Sigmoid colon (tissue), 4 donors: ENCODE measurements around the gene ASB5.

Experiments
- EP300 ChIP-seq, 4 donors: sonication (generic); formaldehyde crosslinking; IDR thresholded peaks; one replicate each; pipeline ENCODE4 v1.6.1; 2017; ENCODE audit warnings: antibody characterized with exemption in 4 of 4
- POLR2A ChIP-seq, 2 donors: fragments of 450-650 bp; IDR thresholded peaks; one replicate each; pipeline ENCODE4 v1.6.1; 2016; ENCODE audit warnings: antibody characterized with exemption in 2 of 2, mild to moderate bottlenecking in 2 of 2, moderate library complexity in 2 of 2
- POLR2AphosphoS5 ChIP-seq, 4 donors: sonication (generic); formaldehyde crosslinking; IDR thresholded peaks; one replicate each; pipeline ENCODE4 v1.6.1; 2017; ENCODE audit warnings: antibody characterized with exemption in 4 of 4
- TF ChIP-seq, protein P1 (sequence below), 4 experiments: fragments of 450-650 bp in 3 of 4; fragments of 200-600 bp in 1 of 4; IDR thresholded peaks; one replicate each; pipeline ENCODE4 v1.5.1; 2016 to 2019; ENCODE audit warnings: antibody characterized with exemption in 4 of 4, mild to moderate bottlenecking in 3 of 4, moderate library complexity in 2 of 4

- TF ChIP-seq, protein P1, sequence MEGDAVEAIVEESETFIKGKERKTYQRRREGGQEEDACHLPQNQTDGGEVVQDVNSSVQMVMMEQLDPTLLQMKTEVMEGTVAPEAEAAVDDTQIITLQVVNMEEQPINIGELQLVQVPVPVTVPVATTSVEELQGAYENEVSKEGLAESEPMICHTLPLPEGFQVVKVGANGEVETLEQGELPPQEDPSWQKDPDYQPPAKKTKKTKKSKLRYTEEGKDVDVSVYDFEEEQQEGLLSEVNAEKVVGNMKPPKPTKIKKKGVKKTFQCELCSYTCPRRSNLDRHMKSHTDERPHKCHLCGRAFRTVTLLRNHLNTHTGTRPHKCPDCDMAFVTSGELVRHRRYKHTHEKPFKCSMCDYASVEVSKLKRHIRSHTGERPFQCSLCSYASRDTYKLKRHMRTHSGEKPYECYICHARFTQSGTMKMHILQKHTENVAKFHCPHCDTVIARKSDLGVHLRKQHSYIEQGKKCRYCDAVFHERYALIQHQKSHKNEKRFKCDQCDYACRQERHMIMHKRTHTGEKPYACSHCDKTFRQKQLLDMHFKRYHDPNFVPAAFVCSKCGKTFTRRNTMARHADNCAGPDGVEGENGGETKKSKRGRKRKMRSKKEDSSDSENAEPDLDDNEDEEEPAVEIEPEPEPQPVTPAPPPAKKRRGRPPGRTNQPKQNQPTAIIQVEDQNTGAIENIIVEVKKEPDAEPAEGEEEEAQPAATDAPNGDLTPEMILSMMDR (IDR thresholded peaks at IDR 0.05): no peak
- no peak for TF ChIP-seq EP300 (IDR thresholded peaks at IDR 0.05)
- no peak for TF ChIP-seq POLR2A (IDR thresholded peaks at IDR 0.05)
- no peak for TF ChIP-seq POLR2AphosphoS5 (IDR thresholded peaks at IDR 0.05)
Measured at GRCh38 chr4:176303938-176304337, 34.9 kb upstream of the ASB5 start.
